ENCODE data around the gene PAFAH1B1. TPM values are rescaled to one million over a fixed set of nuclear protein-coding genes. Genes with fewer than 3 reads are reported as not detected.
"Not testable (repeated sequence)": the region's sequence is repeated elsewhere in the genome, so short reads cannot be mapped to it uniquely, and the experiment has no call there.

PAFAH1B1 gene
- total RNA-seq, 1 donor from 2014 or later: 138 TPM

DNA sequence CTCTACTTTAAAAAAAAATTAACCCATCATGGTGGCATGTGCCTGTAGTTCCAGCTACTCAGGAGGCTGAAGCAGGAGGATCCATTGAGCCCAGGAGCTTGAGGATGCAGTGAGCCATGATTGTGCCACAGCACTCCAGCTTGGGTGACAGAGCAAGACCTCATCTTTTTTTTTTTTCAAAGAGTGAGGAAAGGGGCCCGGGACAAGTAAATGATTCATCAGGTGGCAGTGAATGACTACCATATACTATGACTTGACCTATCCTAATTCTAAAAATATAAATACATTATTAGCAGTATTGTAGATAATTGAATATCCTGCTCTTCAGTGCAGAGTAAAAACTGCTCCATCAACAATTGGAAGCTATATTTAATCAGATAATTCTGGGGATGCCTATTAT is 62.8 kb downstream of the PAFAH1B1 start:
- Mint-ChIP-seq H3K4me3 (no peak overlapping the region), H3K27me3 (no peaks in the 10 kb centered on the region), H3K4me1 (peaks cover 30% of the 10 kb centered on the region), H3K36me3 (ENCODE audit: low read depth) (peaks cover 54% of the 10 kb centered on the region), H3K27ac (no peak overlapping the region), H3K9me3 (no peaks in the 10 kb centered on the region)
- intact Hi-C loops (cut with micrococcal nuclease): no loop called here
- no peak for ATAC-seq (ENCODE audit: low read depth)
- ChIA-PET POLR2A (no interaction called here), CTCF (no interaction called here)
- DNase-seq: no peak
- TF ChIP-seq, protein P1, sequence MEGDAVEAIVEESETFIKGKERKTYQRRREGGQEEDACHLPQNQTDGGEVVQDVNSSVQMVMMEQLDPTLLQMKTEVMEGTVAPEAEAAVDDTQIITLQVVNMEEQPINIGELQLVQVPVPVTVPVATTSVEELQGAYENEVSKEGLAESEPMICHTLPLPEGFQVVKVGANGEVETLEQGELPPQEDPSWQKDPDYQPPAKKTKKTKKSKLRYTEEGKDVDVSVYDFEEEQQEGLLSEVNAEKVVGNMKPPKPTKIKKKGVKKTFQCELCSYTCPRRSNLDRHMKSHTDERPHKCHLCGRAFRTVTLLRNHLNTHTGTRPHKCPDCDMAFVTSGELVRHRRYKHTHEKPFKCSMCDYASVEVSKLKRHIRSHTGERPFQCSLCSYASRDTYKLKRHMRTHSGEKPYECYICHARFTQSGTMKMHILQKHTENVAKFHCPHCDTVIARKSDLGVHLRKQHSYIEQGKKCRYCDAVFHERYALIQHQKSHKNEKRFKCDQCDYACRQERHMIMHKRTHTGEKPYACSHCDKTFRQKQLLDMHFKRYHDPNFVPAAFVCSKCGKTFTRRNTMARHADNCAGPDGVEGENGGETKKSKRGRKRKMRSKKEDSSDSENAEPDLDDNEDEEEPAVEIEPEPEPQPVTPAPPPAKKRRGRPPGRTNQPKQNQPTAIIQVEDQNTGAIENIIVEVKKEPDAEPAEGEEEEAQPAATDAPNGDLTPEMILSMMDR (IDR thresholded peaks at IDR 0.05): no peak

DNA sequence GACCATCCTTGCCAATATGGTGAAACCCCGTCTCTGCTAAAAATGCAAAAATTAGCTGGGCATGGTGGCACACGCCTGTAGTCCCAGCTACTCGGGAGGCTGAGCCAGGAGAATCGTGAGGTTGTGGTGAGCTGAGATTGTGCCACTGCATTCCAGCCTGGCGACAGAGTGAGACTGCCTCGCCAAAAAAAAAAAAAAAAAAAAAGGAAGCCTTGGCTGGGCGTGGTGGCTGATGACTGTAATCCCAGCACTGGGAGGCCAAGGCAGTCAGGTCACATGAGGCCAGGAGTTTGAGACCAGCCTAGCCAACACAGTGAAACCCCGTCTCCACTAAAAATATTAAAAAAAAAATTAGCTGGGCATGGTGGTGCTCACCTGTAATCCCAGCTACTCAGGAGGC is 65.9 kb downstream of the PAFAH1B1 start:
- intact Hi-C loops (cut with micrococcal nuclease); DNase-seq; H3K4me3 Mint-ChIP-seq; POLR2A ChIA-PET; H3K27me3 Mint-ChIP-seq; CTCF ChIA-PET; ATAC-seq (ENCODE audit: low read depth); H3K9me3 Mint-ChIP-seq; H3K27ac Mint-ChIP-seq: not testable (repeated sequence)
- Mint-ChIP-seq H3K36me3 (ENCODE audit: low read depth) (peaks cover 45% of the 10 kb centered on the region), H3K4me1 (peaks cover 32% of the 10 kb centered on the region)

GRCh38 chr17:2660410-2660809 is 67.0 kb downstream of the PAFAH1B1 start:
- H3K4me3 Mint-ChIP-seq; H3K9me3 Mint-ChIP-seq; CTCF ChIA-PET; ATAC-seq (ENCODE audit: low read depth); H3K27ac Mint-ChIP-seq; POLR2A ChIA-PET; DNase-seq; H3K27me3 Mint-ChIP-seq; intact Hi-C loops (cut with micrococcal nuclease): not testable (repeated sequence)
- Mint-ChIP-seq H3K4me1 (peaks cover 34% of the 10 kb centered on the region), H3K36me3 (ENCODE audit: low read depth) (peaks cover 43% of the 10 kb centered on the region)

DNA sequence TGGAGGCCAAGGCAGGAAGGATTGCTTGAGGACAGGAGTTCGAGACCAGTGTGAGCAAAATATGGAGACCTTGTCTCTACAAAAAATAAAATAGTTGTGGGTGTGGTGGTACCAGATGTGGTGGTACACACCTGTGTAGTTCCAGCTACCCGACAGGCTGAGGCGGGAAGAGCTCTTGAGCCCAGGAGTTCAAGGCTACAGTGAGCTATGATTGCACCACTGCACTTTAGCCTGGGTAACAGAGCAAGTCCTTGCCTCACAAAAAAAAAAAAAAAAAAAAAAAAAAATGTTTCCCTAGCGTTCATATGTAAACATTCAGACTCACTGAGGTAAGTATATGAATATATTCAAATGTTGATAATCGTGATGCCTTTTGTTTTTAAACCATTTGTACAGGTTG is 78.6 kb downstream of the PAFAH1B1 start:
- H3K4me3 Mint-ChIP-seq: no peak overlapping the region
- H3K4me1 Mint-ChIP-seq: peaks cover 2% of the 10 kb centered on the region
- H3K9me3 Mint-ChIP-seq: no peaks in the 10 kb centered on the region
- H3K36me3 Mint-ChIP-seq (ENCODE audit: low read depth): peaks cover 71% of the 10 kb centered on the region
- TF ChIP-seq, protein P1 (IDR thresholded peaks at IDR 0.05): no peak
- POLR2A ChIA-PET: no interaction called here
- ATAC-seq (ENCODE audit: low read depth) (no peak), DNase-seq (no peak)
- H3K27ac Mint-ChIP-seq: no peak overlapping the region
- CTCF ChIA-PET: no interaction called here
- H3K27me3 Mint-ChIP-seq: no peaks in the 10 kb centered on the region
- intact Hi-C loops (cut with micrococcal nuclease): no loop called here

GRCh38 chr17:2679247-2679646 is 85.8 kb downstream of the PAFAH1B1 start:
- DNase-seq; H3K27me3 Mint-ChIP-seq; H3K27ac Mint-ChIP-seq; H3K4me3 Mint-ChIP-seq; H3K4me1 Mint-ChIP-seq; CTCF ChIA-PET; intact Hi-C loops (cut with micrococcal nuclease); POLR2A ChIA-PET; ATAC-seq (ENCODE audit: low read depth); H3K9me3 Mint-ChIP-seq: not testable (repeated sequence)
- peaks cover 79% of the 10 kb centered on the region for H3K36me3 Mint-ChIP-seq (ENCODE audit: low read depth)

- ATAC-seq (ENCODE audit: low read depth) (no peak), DNase-seq (no peak)
- H3K27ac Mint-ChIP-seq: no peak overlapping the region
- no peaks in the 10 kb centered on the region for H3K9me3 Mint-ChIP-seq
- POLR2A ChIA-PET: no interaction called here
- intact Hi-C loops (cut with micrococcal nuclease): no loop called here
- no peaks in the 10 kb centered on the region for H3K4me1 Mint-ChIP-seq
- no peaks in the 10 kb centered on the region for H3K27me3 Mint-ChIP-seq
- TF ChIP-seq, protein P1 (IDR thresholded peaks at IDR 0.05): no peak
- CTCF ChIA-PET: no interaction called here
- H3K36me3 Mint-ChIP-seq (ENCODE audit: low read depth): peaks cover 75% of the 10 kb centered on the region
- H3K4me3 Mint-ChIP-seq: no peak overlapping the region
Measured at GRCh38 chr17:2680961-2681360, 87.5 kb downstream of the PAFAH1B1 start.

- no peaks in the 10 kb centered on the region for H3K27me3 Mint-ChIP-seq
- intact Hi-C loops (cut with micrococcal nuclease): no loop called here
- no peak overlapping the region for H3K27ac Mint-ChIP-seq
- no peak overlapping the region for H3K4me3 Mint-ChIP-seq
- no peak for DNase-seq
- ChIA-PET CTCF (no interaction called here), POLR2A (no interaction called here)
- H3K4me1 Mint-ChIP-seq: no peaks in the 10 kb centered on the region
- peaks cover 70% of the 10 kb centered on the region for H3K36me3 Mint-ChIP-seq (ENCODE audit: low read depth)
- no peaks in the 10 kb centered on the region for H3K9me3 Mint-ChIP-seq
- ATAC-seq (ENCODE audit: low read depth): no peak
- TF ChIP-seq, protein P1 (IDR thresholded peaks at IDR 0.05): no peak
Measured at GRCh38 chr17:2681650-2682049, 88.2 kb downstream of the PAFAH1B1 start.

All from activated B cell treated with CpG ODN at 0.5 μM for 24 hours (primary cell).